ACC112 (cell line): ENCODE data around the gene CHD9.

Source experiments
- H2AFZ ChIP-seq: fragments of 200-600 bp; sonication (generic); one replicate; pipeline ENCODE4 v1.6.0; 2017; ENCODE audit warnings: antibody characterized with exemption, low read length; ENCODE audit not compliant: unreplicated experiment
- H3K27ac ChIP-seq: fragments of 200-600 bp; sonication (generic); 2 replicates; pipeline ENCODE4 v1.5.1; 2014; ENCODE audit warnings: low read depth, mild to moderate bottlenecking, antibody characterized with exemption, low read length, moderate library complexity
- H3K27me3 ChIP-seq: fragments of 200-600 bp; sonication (generic); 2 replicates; pipeline ENCODE4 v1.6.1; 2014; ENCODE audit warnings: mild to moderate bottlenecking, antibody characterized with exemption, low read length, moderate library complexity, mixed read lengths; ENCODE audit not compliant: insufficient read depth
- H3K36me3 ChIP-seq: fragments of 200-600 bp; sonication (generic); 2 replicates; pipeline ENCODE4 v1.6.1; 2016; ENCODE audit warnings: mild to moderate bottlenecking, antibody characterized with exemption, low read length, moderate library complexity, mixed read lengths; ENCODE audit not compliant: insufficient read depth
- H3K4me1 ChIP-seq: fragments of 200-600 bp; sonication (generic); one replicate; pipeline ENCODE4 v1.6.1; 2016; ENCODE audit warnings: low read length, mixed read lengths; ENCODE audit not compliant: insufficient read depth, unreplicated experiment, control insufficient read depth
- H3K4me3 ChIP-seq: fragments of 200-600 bp; sonication (generic); 2 replicates; pipeline ENCODE4 v1.5.1; 2014; ENCODE audit warnings: mild to moderate bottlenecking, low read depth, low read length
- H3K79me2 ChIP-seq: fragments of 200-600 bp; sonication (generic); one replicate; pipeline ENCODE4 v1.6.0; 2016; ENCODE audit warnings: low read length; ENCODE audit not compliant: control insufficient read depth, unreplicated experiment, insufficient read depth

Gene CHD9

GRCh38 chr16:53054670-53055485, at the start of gene CHD9:
TSS of gene CHD9 (plus strand) at chr16:53054991. CDS start at chr16:53156090, 101,099 bp downstream.
- no peaks in the 10 kb centered on the region for H3K27me3 ChIP-seq
- H3K4me3 ChIP-seq, result peak within 1 kb of the TSS; percentile 92
- no peaks in the 10 kb centered on the region for H3K36me3 ChIP-seq
- peak within 1 kb of the TSS; percentile 86 for H3K27ac ChIP-seq
- H3K79me2 ChIP-seq, result peaks cover 41% of the 10 kb centered on the region
- peaks cover 29% of the 10 kb centered on the region for H3K4me1 ChIP-seq
- H2AFZ ChIP-seq, result peak within 1 kb of the TSS; percentile 93

- H3K4me1 ChIP-seq, result no peaks in the 10 kb centered on the region
- H3K27me3 ChIP-seq, result peaks cover 40% of the 10 kb centered on the region; the same call in 1 of the 2 replicates
- no peak overlapping the region for H3K27ac ChIP-seq
- no peaks in the 10 kb centered on the region for H3K36me3 ChIP-seq
- H3K4me3 ChIP-seq, result no peak overlapping the region
- H2AFZ ChIP-seq, result no peak overlapping the region
- H3K79me2 ChIP-seq, result no peaks in the 10 kb centered on the region
Measured at GRCh38 chr16:53007095-53007494, 47.7 kb upstream of the CHD9 start.

- no peaks in the 10 kb centered on the region for H3K79me2 ChIP-seq
- H2AFZ ChIP-seq, result no peak overlapping the region
- peaks cover 38% of the 10 kb centered on the region; the same call in 1 of the 2 replicates for H3K27me3 ChIP-seq
- no peak overlapping the region for H3K27ac ChIP-seq
- H3K4me1 ChIP-seq, result no peaks in the 10 kb centered on the region
- no peak overlapping the region for H3K4me3 ChIP-seq
- no peaks in the 10 kb centered on the region for H3K36me3 ChIP-seq
Measured at GRCh38 chr16:53014287-53014686, 40.5 kb upstream of the CHD9 start.

- Histone ChIP-seq H3K79me2 (no peaks in the 10 kb centered on the region), H2AFZ (no peak overlapping the region), H3K4me3 (no peak overlapping the region), H3K27me3 (0 out of 2 replicates have a peak, but pooled peaks cover 10% of the 10 kb centered on the region), H3K4me1 (no peaks in the 10 kb centered on the region), H3K27ac (no peak overlapping the region), H3K36me3 (no peaks in the 10 kb centered on the region)
Measured at GRCh38 chr16:53018834-53019416, 35.9 kb upstream of the CHD9 start.

- H3K27ac ChIP-seq, result no peak overlapping the region
- no peaks in the 10 kb centered on the region for H3K79me2 ChIP-seq
- H3K27me3 ChIP-seq, result no peaks in the 10 kb centered on the region
- no peak overlapping the region for H2AFZ ChIP-seq
- no peak overlapping the region for H3K4me3 ChIP-seq
- no peaks in the 10 kb centered on the region for H3K36me3 ChIP-seq
- no peaks in the 10 kb centered on the region for H3K4me1 ChIP-seq
Measured at GRCh38 chr16:53022374-53022773, 32.4 kb upstream of the CHD9 start.

- Histone ChIP-seq H3K27ac (no peak overlapping the region), H2AFZ (no peak overlapping the region), H3K4me3 (no peak overlapping the region), H3K27me3 (no peaks in the 10 kb centered on the region), H3K4me1 (no peaks in the 10 kb centered on the region), H3K79me2 (no peaks in the 10 kb centered on the region), H3K36me3 (no peaks in the 10 kb centered on the region)
Measured at GRCh38 chr16:53024045-53024444, 30.7 kb upstream of the CHD9 start.

GRCh38 chr16:53029971-53030370, 24.8 kb upstream of the CHD9 start:
- no peaks in the 10 kb centered on the region for H3K79me2 ChIP-seq
- no peak overlapping the region for H3K4me3 ChIP-seq
- no peaks in the 10 kb centered on the region for H3K4me1 ChIP-seq
- no peaks in the 10 kb centered on the region for H3K36me3 ChIP-seq
- no peak overlapping the region for H3K27ac ChIP-seq
- H2AFZ ChIP-seq, result no peak overlapping the region
- peaks cover 8% of the 10 kb centered on the region; the same call in 1 of the 2 replicates for H3K27me3 ChIP-seq

- Histone ChIP-seq H3K4me3 (no peak overlapping the region), H3K4me1 (no peaks in the 10 kb centered on the region), H3K79me2 (no peaks in the 10 kb centered on the region), H2AFZ (no peak overlapping the region), H3K36me3 (no peaks in the 10 kb centered on the region), H3K27ac (no peak overlapping the region), H3K27me3 (peaks cover 8% of the 10 kb centered on the region; the same call in 1 of the 2 replicates)
Measured at GRCh38 chr16:53031323-53031942, 23.4 kb upstream of the CHD9 start.

- H3K27me3 ChIP-seq, result peaks cover 8% of the 10 kb centered on the region; the same call in 1 of the 2 replicates
- no peaks in the 10 kb centered on the region for H3K79me2 ChIP-seq
- no peak overlapping the region for H3K27ac ChIP-seq
- H2AFZ ChIP-seq, result no peak overlapping the region
- no peaks in the 10 kb centered on the region for H3K36me3 ChIP-seq
- H3K4me3 ChIP-seq, result no peak overlapping the region
- no peaks in the 10 kb centered on the region for H3K4me1 ChIP-seq
Measured at GRCh38 chr16:53034306-53034705, 20.5 kb upstream of the CHD9 start.

- H3K27me3 ChIP-seq, result peaks cover 8% of the 10 kb centered on the region; the same call in 1 of the 2 replicates
- H3K4me1 ChIP-seq, result no peaks in the 10 kb centered on the region
- no peak overlapping the region for H2AFZ ChIP-seq
- H3K27ac ChIP-seq, result no peak overlapping the region
- no peak overlapping the region for H3K4me3 ChIP-seq
- no peaks in the 10 kb centered on the region for H3K79me2 ChIP-seq
- no peaks in the 10 kb centered on the region for H3K36me3 ChIP-seq
Measured at GRCh38 chr16:53035176-53035942, 19.4 kb upstream of the CHD9 start.
